GM23338 (cell line): ENCODE measurements around the gene CD7.

Source experiments
- CREB1 ChIP-seq: fragments of 250-450 bp; sonication (Bioruptor Pico); IDR thresholded peaks from 2 replicates; pipeline ENCODE4 v1.5.0; 2020; ENCODE audit warnings: low read depth, mild to moderate bottlenecking, moderate library complexity
- ETS1 ChIP-seq: IDR thresholded peaks from 2 replicates; pipeline ENCODE4 v1.6.1; 2016; ENCODE audit warnings: antibody characterized with exemption
- EZH2 ChIP-seq: fragments of 200-600 bp; sonication (generic); IDR thresholded peaks from one replicate; pipeline ENCODE4 v1.8.0; 2017; ENCODE audit warnings: antibody characterized with exemption, mild to moderate bottlenecking, low read depth; ENCODE audit not compliant: unreplicated experiment
- POLR2AphosphoS5 ChIP-seq: IDR thresholded peaks from 2 replicates; pipeline ENCODE4 v1.6.1; 2016; ENCODE audit warnings: antibody characterized with exemption, low read depth
- ZNF331 ChIP-seq: fragments of 250-450 bp; sonication (Bioruptor Pico); IDR thresholded peaks from 2 replicates; pipeline ENCODE4 v1.5.0; 2020; ENCODE audit warnings: low read depth, mild to moderate bottlenecking, moderate library complexity
- TF ChIP-seq, protein P1 (sequence below), 2 experiments: fragments of 200-600 bp in 1 of 2; sonication (generic) in 1 of 2; conservative IDR thresholded peaks; 2 replicates each; pipeline versions ENCODE4 v1.5.1 to v1.6.1; 2016 to 2017; ENCODE audit warnings: antibody characterized with exemption in 2 of 2, low read depth in 2 of 2, mild to moderate bottlenecking in 2 of 2, moderate library complexity in 1 of 2
- TF ChIP-seq, protein P2 (sequence below): IDR thresholded peaks from one replicate; pipeline ENCODE4 v1.6.1; 2018; ENCODE audit warnings: antibody characterized with exemption; ENCODE audit not compliant: unreplicated experiment

DNA sequence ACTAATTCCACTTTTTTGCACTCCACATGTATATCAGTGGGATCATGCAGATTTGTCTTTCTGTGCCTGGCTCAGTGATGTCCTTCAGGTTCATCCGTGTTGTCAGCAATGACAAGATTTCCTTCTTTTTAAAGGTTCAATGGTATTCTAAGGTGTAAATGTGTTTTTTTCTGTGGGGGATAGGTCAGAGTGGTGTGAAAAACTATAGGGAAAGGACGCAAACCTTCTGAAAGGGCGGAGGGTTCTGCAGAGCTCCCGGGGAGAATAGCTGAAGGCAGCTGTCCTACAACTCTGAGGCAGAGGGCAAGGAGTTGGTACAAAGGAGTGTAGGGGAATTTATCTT lies 22.0 kb downstream of the CD7 start:
- no peak for TF ChIP-seq EZH2
- TF ChIP-seq, protein P1, sequence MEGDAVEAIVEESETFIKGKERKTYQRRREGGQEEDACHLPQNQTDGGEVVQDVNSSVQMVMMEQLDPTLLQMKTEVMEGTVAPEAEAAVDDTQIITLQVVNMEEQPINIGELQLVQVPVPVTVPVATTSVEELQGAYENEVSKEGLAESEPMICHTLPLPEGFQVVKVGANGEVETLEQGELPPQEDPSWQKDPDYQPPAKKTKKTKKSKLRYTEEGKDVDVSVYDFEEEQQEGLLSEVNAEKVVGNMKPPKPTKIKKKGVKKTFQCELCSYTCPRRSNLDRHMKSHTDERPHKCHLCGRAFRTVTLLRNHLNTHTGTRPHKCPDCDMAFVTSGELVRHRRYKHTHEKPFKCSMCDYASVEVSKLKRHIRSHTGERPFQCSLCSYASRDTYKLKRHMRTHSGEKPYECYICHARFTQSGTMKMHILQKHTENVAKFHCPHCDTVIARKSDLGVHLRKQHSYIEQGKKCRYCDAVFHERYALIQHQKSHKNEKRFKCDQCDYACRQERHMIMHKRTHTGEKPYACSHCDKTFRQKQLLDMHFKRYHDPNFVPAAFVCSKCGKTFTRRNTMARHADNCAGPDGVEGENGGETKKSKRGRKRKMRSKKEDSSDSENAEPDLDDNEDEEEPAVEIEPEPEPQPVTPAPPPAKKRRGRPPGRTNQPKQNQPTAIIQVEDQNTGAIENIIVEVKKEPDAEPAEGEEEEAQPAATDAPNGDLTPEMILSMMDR (conservative IDR thresholded peaks at IDR 0.05; ENCODE audit: low read depth in 2 of 2) = no peak
- TF ChIP-seq POLR2AphosphoS5 = no peak
- TF ChIP-seq ETS1 = no peak
- no peak for TF ChIP-seq ZNF331 (CRISPR knock-in tag)
- TF ChIP-seq CREB1 (CRISPR knock-in tag) = no peak
- TF ChIP-seq, protein P2, sequence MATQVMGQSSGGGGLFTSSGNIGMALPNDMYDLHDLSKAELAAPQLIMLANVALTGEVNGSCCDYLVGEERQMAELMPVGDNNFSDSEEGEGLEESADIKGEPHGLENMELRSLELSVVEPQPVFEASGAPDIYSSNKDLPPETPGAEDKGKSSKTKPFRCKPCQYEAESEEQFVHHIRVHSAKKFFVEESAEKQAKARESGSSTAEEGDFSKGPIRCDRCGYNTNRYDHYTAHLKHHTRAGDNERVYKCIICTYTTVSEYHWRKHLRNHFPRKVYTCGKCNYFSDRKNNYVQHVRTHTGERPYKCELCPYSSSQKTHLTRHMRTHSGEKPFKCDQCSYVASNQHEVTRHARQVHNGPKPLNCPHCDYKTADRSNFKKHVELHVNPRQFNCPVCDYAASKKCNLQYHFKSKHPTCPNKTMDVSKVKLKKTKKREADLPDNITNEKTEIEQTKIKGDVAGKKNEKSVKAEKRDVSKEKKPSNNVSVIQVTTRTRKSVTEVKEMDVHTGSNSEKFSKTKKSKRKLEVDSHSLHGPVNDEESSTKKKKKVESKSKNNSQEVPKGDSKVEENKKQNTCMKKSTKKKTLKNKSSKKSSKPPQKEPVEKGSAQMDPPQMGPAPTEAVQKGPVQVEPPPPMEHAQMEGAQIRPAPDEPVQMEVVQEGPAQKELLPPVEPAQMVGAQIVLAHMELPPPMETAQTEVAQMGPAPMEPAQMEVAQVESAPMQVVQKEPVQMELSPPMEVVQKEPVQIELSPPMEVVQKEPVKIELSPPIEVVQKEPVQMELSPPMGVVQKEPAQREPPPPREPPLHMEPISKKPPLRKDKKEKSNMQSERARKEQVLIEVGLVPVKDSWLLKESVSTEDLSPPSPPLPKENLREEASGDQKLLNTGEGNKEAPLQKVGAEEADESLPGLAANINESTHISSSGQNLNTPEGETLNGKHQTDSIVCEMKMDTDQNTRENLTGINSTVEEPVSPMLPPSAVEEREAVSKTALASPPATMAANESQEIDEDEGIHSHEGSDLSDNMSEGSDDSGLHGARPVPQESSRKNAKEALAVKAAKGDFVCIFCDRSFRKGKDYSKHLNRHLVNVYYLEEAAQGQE = no peak
